A673 (cell line): ENCODE results near the gene KCNAB3. TPM values are rescaled to one million over a fixed set of nuclear protein-coding genes. Genes with fewer than 3 reads are reported as not detected.

ENCODE experiments used
- BruUV-seq: library from RNA; stranded (reverse); fragments of 400-500 nt; replicated peaks from 2 replicates; lab custom pipeline; 2021; lab: Mats Ljungman, UMichigan
- CTCF ChIA-PET: fragments of 300-600 bp; sonication (Branson Sonifier 250); formaldehyde crosslinking; loops from one replicate; lab custom pipeline; 2022; ENCODE audit warnings: antibody characterized with exemption; lab: Charles Lee
- POLR2A ChIA-PET: fragments of 300-600 bp; sonication (Branson Sonifier 250); formaldehyde crosslinking; loops from one replicate; lab custom pipeline; 2022; ENCODE audit warnings: antibody characterized with exemption; ENCODE audit not compliant: low non-redundant PET; lab: Charles Lee
- DNase-seq: peaks from one replicate; pipeline ENCODE4 v3.0.0-alpha.2; 2015; ENCODE audit warnings: low spot score
- H3K27ac ChIP-seq: fragments of 200-600 bp; sonication (generic); 2 replicates; pipeline ENCODE4 v1.5.1; 2016; ENCODE audit warnings: mixed run types, low read depth, mild to moderate bottlenecking, mixed read lengths, antibody characterized with exemption, low read length; ENCODE audit not compliant: poor library complexity, severe bottlenecking
- H3K27me3 ChIP-seq: fragments of 200-600 bp; sonication (generic); replicated peaks from 2 replicates; pipeline ENCODE4 v1.6.1; 2017; ENCODE audit warnings: mixed run types, low read depth, mild to moderate bottlenecking, mixed read lengths, antibody characterized with exemption, low read length; ENCODE audit not compliant: insufficient read depth, poor library complexity
- H3K36me3 ChIP-seq: fragments of 200-600 bp; sonication (generic); 2 replicates; pipeline ENCODE4 v1.6.1; 2016; ENCODE audit warnings: mixed run types, mild to moderate bottlenecking, mixed read lengths, antibody characterized with exemption, low read length; ENCODE audit not compliant: insufficient read depth, poor library complexity, severe bottlenecking
- H3K4me1 ChIP-seq: fragments of 200-600 bp; sonication (generic); 2 replicates; pipeline ENCODE4 v1.6.1; 2017; ENCODE audit warnings: mixed run types, mild to moderate bottlenecking, mixed read lengths, antibody characterized with exemption, low read length; ENCODE audit not compliant: insufficient read depth, poor library complexity, severe bottlenecking
- H3K4me3 ChIP-seq: fragments of 200-600 bp; sonication (generic); 2 replicates; pipeline ENCODE4 v1.5.1; 2016; ENCODE audit warnings: low read depth, mixed run types, mild to moderate bottlenecking, mixed read lengths, low read length; ENCODE audit not compliant: poor library complexity, severe bottlenecking
- H3K9me3 ChIP-seq: fragments of 200-600 bp; sonication (generic); 2 replicates; pipeline ENCODE4 v1.6.1; 2016; ENCODE audit warnings: mixed run types, low read depth, mild to moderate bottlenecking, mixed read lengths, antibody characterized with exemption, low read length; ENCODE audit not compliant: poor library complexity, severe bottlenecking
- EZH2 ChIP-seq: fragments of 200-600 bp; sonication (generic); IDR thresholded peaks from 2 replicates; pipeline ENCODE4 v1.6.1; 2017; ENCODE audit warnings: borderline replicate concordance, low read depth, mild to moderate bottlenecking, mixed read lengths, antibody characterized with exemption, low read length; ENCODE audit not compliant: poor library complexity, severe bottlenecking
- intact Hi-C: fragments of 100-400 bp; cut with micrococcal nuclease; formaldehyde crosslinking; loops from one replicate; pipeline ENCODE4 v1.10.0; 2022; ENCODE audit not compliant: unreplicated experiment
- total RNA-seq: library from RNA; stranded (reverse); gene quantifications from 2 replicates; pipeline ENCODE4 v1.2.3, GENCODE V29; 2021
- TF ChIP-seq, protein P1 (sequence below): fragments of 300-800, 200-600 bp; sonication (generic); conservative IDR thresholded peaks from 2 replicates; pipeline ENCODE4 v1.5.1; 2017; ENCODE audit warnings: low read depth, mild to moderate bottlenecking, antibody characterized with exemption, low read length, moderate library complexity, mixed read lengths

The KCNAB3 gene
- total RNA-seq, 1 experiment from 2014 or later: 24.8 TPM

DNA sequence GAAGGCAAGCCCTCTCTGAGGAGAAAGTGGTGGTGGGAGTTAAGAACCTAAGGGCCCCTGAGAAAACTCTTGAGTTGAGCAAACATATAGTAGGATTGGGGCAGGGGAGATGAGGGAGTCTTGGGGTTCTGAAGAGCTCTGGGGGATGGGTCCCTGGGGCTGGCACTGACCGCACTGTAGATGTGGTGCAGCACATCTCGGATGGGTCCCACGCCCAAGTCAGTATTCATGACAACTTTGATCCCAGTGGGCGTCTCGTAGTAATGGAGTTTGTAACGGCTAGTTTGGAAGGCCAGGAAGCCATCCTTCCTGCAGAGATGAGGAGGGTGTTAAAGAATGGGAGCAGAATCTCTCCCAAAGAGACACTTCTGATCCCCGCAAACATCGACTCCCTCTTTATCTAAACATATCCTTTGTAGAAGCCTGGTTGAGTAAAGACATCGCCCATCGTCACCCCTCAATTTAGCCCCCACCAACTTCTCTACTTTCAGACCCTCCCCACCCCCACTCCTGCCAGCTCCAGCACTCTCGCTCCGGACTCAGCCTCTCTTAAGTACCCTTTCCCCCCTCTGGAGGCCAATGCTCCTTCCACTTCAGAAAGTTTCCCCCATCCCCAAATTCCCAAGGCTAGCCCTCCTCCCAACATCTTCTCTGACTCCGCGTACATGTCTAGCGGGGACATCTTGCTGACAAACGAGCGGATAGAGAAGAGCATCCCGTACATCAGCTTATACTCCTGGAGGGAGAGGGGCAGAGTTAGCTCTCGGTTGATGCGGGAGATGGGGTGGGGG is 1.4 kb upstream of the KCNAB3 start:
- Histone ChIP-seq H3K36me3 (peaks cover 13% of the 10 kb centered on the region), H3K9me3 (no peaks in the 10 kb centered on the region), H3K27me3 (no peaks in the 10 kb centered on the region), H3K4me3 (peak overlapping the region; percentile 68), H3K27ac (peak overlapping the region; percentile 65), H3K4me1 (peaks cover 23% of the 10 kb centered on the region)
- ChIA-PET POLR2A (interaction anchor here (0.6 kb wide), 1 partner anchor 355 kb away, joined by 5 read pairs; no protein-coding TSS in a partner anchor), CTCF (interaction anchor here (0.6 to 0.7 kb wide), 3 partner anchors 39 to 110 kb away, joined by 3 to 11 read pairs (median 3); no protein-coding TSS in a partner anchor)
- intact Hi-C loops: loop anchor here (5.0 kb wide), 2 partner anchors 44 to 186 kb away; partner anchors contain the start of genes ALOXE3 and CHD3
- no peak for TF ChIP-seq EZH2
- TF ChIP-seq, protein P1, sequence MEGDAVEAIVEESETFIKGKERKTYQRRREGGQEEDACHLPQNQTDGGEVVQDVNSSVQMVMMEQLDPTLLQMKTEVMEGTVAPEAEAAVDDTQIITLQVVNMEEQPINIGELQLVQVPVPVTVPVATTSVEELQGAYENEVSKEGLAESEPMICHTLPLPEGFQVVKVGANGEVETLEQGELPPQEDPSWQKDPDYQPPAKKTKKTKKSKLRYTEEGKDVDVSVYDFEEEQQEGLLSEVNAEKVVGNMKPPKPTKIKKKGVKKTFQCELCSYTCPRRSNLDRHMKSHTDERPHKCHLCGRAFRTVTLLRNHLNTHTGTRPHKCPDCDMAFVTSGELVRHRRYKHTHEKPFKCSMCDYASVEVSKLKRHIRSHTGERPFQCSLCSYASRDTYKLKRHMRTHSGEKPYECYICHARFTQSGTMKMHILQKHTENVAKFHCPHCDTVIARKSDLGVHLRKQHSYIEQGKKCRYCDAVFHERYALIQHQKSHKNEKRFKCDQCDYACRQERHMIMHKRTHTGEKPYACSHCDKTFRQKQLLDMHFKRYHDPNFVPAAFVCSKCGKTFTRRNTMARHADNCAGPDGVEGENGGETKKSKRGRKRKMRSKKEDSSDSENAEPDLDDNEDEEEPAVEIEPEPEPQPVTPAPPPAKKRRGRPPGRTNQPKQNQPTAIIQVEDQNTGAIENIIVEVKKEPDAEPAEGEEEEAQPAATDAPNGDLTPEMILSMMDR: no peak
- no peak for DNase-seq
- BruUV-seq: TSS peak; percentile 75

DNA sequence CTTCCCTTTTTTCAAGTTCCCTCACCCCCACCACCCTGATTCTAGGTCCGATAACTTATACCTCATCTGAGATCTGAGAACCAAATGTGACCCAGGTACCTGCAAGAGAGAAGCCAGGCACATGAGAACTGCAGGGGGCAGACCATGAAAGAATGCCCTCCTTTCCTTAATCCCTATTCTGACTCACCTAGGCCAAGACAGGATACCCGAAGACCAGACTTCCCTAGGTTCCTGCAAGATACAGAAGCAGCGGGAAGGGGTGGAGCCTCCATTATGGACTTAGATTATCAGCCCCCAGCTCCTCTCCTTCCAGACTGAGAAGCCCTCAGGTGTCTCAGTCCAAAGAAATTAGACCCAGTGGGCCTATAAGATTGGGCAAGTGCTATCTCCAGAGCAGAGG is 2.1 kb downstream of the KCNAB3 start:
- Histone ChIP-seq H3K36me3 (no peaks in the 10 kb centered on the region), H3K4me1 (peaks cover 5% of the 10 kb centered on the region), H3K9me3 (no peaks in the 10 kb centered on the region), H3K27ac (no peak overlapping the region), H3K4me3 (no peak overlapping the region), H3K27me3 (no peaks in the 10 kb centered on the region)
- POLR2A ChIA-PET: no interaction called here
- CTCF ChIA-PET: no interaction called here
- no TSS peak for BruUV-seq
- intact Hi-C loops: no loop called here
- DNase-seq: no peak
- TF ChIP-seq, protein P1: no peak
- TF ChIP-seq EZH2: no peak

DNA sequence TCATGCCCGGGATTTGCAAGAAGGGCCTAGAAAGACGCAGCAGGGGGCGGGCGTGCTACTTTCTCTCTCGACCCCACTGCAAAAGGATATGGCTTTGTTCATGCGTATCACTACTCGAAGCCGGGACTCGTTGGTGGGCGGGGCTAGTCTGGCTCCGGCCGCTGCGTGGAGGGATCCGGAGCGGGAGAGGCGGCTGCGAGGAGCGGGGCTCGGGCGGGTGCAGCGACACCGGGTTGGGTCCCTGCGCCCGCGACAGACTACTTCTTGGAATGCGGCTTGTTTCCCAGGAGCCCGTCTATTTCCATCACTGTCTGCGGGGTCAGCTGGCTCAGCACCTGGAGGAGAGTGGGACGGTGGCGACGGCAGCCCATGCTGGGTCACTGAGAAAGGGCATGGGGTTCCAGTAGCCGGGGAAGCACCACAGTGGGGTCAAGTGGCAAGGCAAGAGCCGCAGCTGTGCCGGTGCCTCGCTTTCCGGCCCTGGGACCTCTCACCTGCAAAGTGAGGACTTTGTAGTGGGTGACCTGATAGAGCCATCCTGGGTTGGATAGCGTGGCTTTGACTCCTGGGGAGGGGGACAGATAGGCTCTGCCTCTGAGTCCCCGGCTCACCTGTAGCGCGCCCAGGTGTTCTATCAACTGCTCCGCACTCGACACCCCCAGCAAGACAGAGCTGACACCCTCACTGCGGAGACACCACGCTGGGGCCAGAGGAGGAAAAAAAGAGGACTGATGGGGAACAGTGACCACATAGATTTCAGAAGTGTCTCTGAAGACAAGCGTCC is 6.6 kb downstream of the KCNAB3 start:
- POLR2A ChIA-PET: interaction anchor here (0.6 kb wide), 1 partner anchor 9 kb away, joined by 3 read pairs; the partner anchor contains the start of genes CNTROB and TRAPPC1
- DNase-seq: peak; percentile 35
- intact Hi-C loops: no loop called here
- Histone ChIP-seq H3K4me3 (no peak overlapping the region), H3K4me1 (no peaks in the 10 kb centered on the region), H3K36me3 (no peaks in the 10 kb centered on the region), H3K27me3 (no peaks in the 10 kb centered on the region), H3K9me3 (no peaks in the 10 kb centered on the region), H3K27ac (no peak overlapping the region)
- BruUV-seq: no TSS peak
- TF ChIP-seq, protein P1: no peak
- no peak for TF ChIP-seq EZH2
- CTCF ChIA-PET: no interaction called here
